Limb (tissue), 2 donors: ENCODE measurements around the gene PEPD.
"Not testable (repeated sequence)": the region's sequence is repeated elsewhere in the genome, so short reads cannot be mapped to it uniquely, and the experiment has no call there.

Source experiments
- DNase-seq, 2 donors: peaks; one replicate each; pipeline ENCODE4 v3.0.0-alpha.2; 2016; ENCODE audit errors: extremely low spot score in 2 of 2

PEPD gene

GRCh38 chr19:33498391-33499000, 23.1 kb downstream of the PEPD start:
- DNase-seq = no peak

GRCh38 chr19:33497778-33498175, 23.8 kb downstream of the PEPD start:
- DNase-seq = no peak

- DNase-seq = no peak
Measured at GRCh38 chr19:33497131-33497777, 24.3 kb downstream of the PEPD start.

GRCh38 chr19:33496038-33496895, 25.3 kb downstream of the PEPD start:
- no peak for DNase-seq

GRCh38 chr19:33493401-33494275, 28.0 kb downstream of the PEPD start:
- DNase-seq = no peak

GRCh38 chr19:33492951-33493350, 28.6 kb downstream of the PEPD start:
- no peak for DNase-seq

- DNase-seq = no peak
Measured at GRCh38 chr19:33492090-33492489, 29.5 kb downstream of the PEPD start.

GRCh38 chr19:33490596-33490995, 31.0 kb downstream of the PEPD start:
- not testable (repeated sequence) for DNase-seq

GRCh38 chr19:33490041-33490451, 31.5 kb downstream of the PEPD start:
- DNase-seq = no peak

- no peak for DNase-seq
Measured at GRCh38 chr19:33488826-33489225, 32.8 kb downstream of the PEPD start.

GRCh38 chr19:33487901-33488800, 33.4 kb downstream of the PEPD start:
- no peak for DNase-seq

GRCh38 chr19:33486936-33487811, 34.4 kb downstream of the PEPD start:
- peak; percentile 64 to 72 for DNase-seq

- DNase-seq = no peak
Measured at GRCh38 chr19:33486407-33486806, 35.2 kb downstream of the PEPD start.

- no peak for DNase-seq
Measured at GRCh38 chr19:33484226-33484774, 37.3 kb downstream of the PEPD start.

- no peak for DNase-seq
Measured at GRCh38 chr19:33482476-33482875, 39.1 kb downstream of the PEPD start.

- DNase-seq = no peak
Measured at GRCh38 chr19:33481863-33482262, 39.7 kb downstream of the PEPD start.

GRCh38 chr19:33479570-33479969, 42.0 kb downstream of the PEPD start:
- DNase-seq = not testable (repeated sequence)

- DNase-seq = no peak
Measured at GRCh38 chr19:33477781-33478180, 43.8 kb downstream of the PEPD start.

GRCh38 chr19:33476151-33476707, 45.4 kb downstream of the PEPD start:
- DNase-seq = no peak
